Progenitor cell of endocrine pancreas (in vitro differentiated cells): ENCODE results near the gene NLRP4. TPM values are rescaled to one million over a fixed set of nuclear protein-coding genes. Genes with fewer than 3 reads are reported as not detected.
"Not testable (repeated sequence)": the region's sequence is repeated elsewhere in the genome, so short reads cannot be mapped to it uniquely, and the experiment has no call there.

Source experiments
- DNase-seq: peaks from one replicate; pipeline ENCODE4 v3.0.0; 2021; ENCODE audit warnings: low spot score; ENCODE audit not compliant: unreplicated experiment
- H3K27ac Mint-ChIP-seq: 2 replicates; pipeline ENCODE4 v1.8.0; 2021; ENCODE audit warnings: mild to moderate bottlenecking, moderate library complexity, mixed read lengths
- H3K27me3 Mint-ChIP-seq: 2 replicates; pipeline ENCODE4 v1.8.0; 2021; ENCODE audit warnings: mixed read lengths
- H3K36me3 Mint-ChIP-seq: 2 replicates; pipeline ENCODE4 v1.8.0; 2022; ENCODE audit warnings: mixed read lengths; ENCODE audit not compliant: insufficient read depth
- H3K4me1 Mint-ChIP-seq: 2 replicates; pipeline ENCODE4 v1.8.0; 2021; ENCODE audit warnings: low read depth, mixed read lengths
- H3K4me3 Mint-ChIP-seq: 2 replicates; pipeline ENCODE4 v1.8.0; 2021; ENCODE audit warnings: low read depth, mild to moderate bottlenecking, moderate library complexity, mixed read lengths
- H3K9me3 Mint-ChIP-seq: 2 replicates; pipeline ENCODE4 v1.8.0; 2021; ENCODE audit warnings: low read depth, mixed read lengths
- total RNA-seq: library from RNA; stranded (reverse); gene quantifications from 2 replicates; pipeline ENCODE4 v1.2.1, GENCODE V29; 2021
- TF ChIP-seq, protein P1 (sequence below): fragments of 200-600 bp; sonication (generic); IDR thresholded peaks from one replicate; pipeline ENCODE4 v1.5.0; 2021; ENCODE audit warnings: antibody characterized with exemption, mild to moderate bottlenecking; ENCODE audit not compliant: unreplicated experiment

The NLRP4 gene
- total RNA-seq, 1 donor from 2014 or later = not detected

DNA sequence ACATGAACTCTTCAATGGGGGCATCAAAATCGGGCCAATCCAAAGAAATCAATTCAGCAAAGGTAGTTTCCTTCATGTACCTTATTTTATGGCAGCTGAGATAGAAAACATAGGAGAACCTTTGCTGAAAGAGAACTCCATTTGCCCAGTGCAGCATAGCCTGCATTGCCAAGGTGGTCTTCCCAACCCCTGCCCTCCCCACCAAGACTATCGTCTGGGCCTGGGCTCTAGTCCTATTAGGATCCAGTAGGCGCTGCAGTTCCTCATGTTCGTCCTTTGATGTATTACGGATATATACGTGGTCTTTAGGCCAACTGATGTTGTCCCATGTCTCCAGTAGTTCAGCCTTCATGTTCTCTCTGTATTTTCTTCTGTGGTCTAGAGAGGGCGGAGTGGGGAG lies 76.6 kb downstream of the NLRP4 start:
- TF ChIP-seq, protein P1, sequence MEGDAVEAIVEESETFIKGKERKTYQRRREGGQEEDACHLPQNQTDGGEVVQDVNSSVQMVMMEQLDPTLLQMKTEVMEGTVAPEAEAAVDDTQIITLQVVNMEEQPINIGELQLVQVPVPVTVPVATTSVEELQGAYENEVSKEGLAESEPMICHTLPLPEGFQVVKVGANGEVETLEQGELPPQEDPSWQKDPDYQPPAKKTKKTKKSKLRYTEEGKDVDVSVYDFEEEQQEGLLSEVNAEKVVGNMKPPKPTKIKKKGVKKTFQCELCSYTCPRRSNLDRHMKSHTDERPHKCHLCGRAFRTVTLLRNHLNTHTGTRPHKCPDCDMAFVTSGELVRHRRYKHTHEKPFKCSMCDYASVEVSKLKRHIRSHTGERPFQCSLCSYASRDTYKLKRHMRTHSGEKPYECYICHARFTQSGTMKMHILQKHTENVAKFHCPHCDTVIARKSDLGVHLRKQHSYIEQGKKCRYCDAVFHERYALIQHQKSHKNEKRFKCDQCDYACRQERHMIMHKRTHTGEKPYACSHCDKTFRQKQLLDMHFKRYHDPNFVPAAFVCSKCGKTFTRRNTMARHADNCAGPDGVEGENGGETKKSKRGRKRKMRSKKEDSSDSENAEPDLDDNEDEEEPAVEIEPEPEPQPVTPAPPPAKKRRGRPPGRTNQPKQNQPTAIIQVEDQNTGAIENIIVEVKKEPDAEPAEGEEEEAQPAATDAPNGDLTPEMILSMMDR = no peak
- peaks cover 3% of the 10 kb centered on the region for H3K36me3 Mint-ChIP-seq
- peaks cover 73% of the 10 kb centered on the region for H3K9me3 Mint-ChIP-seq

DNA sequence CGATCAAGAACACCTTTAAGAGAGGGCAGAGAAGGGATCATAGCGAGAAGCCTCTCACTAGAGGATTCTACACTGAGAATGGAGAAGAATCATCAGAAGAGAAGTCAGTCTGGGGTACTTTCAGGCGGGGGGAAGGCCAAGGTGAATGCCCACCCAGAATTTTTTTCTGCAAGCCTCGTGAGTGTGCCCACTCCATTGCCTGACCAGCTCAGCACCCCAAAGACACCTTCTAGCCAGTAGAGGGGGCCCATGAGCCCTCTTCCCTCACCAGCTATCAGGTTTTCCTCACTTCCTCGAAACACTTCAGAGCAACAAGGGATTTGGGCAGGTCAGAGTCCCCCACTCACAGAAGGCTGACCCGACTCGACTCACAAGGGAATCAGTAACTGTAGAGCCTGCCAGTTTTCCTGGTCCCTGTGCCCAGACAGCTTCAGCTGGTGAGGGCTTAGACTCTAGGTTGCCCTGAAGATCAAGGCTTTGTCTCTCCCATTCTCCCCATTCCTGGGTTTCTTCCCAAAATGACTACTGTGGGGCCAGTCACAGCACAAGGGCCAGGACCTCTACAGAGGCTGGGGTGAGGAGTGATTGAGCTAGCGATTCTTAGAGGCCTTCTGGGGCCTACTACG lies 77.4 kb downstream of the NLRP4 start:
- Mint-ChIP-seq H3K4me1 (no peaks in the 10 kb centered on the region), H3K36me3 (peaks cover 3% of the 10 kb centered on the region), H3K27me3 (no peaks in the 10 kb centered on the region), H3K27ac (no peak overlapping the region), H3K9me3 (peaks cover 74% of the 10 kb centered on the region), H3K4me3 (no peak overlapping the region)
- DNase-seq = no peak
- TF ChIP-seq, protein P1 = no peak

More for the DNA sequence above, 76.6 kb downstream of the NLRP4 start:
- H3K4me1 Mint-ChIP-seq = no peaks in the 10 kb centered on the region
- no peak overlapping the region for H3K4me3 Mint-ChIP-seq
- H3K27ac Mint-ChIP-seq = no peak overlapping the region
- no peaks in the 10 kb centered on the region for H3K27me3 Mint-ChIP-seq
- DNase-seq = no peak

DNA sequence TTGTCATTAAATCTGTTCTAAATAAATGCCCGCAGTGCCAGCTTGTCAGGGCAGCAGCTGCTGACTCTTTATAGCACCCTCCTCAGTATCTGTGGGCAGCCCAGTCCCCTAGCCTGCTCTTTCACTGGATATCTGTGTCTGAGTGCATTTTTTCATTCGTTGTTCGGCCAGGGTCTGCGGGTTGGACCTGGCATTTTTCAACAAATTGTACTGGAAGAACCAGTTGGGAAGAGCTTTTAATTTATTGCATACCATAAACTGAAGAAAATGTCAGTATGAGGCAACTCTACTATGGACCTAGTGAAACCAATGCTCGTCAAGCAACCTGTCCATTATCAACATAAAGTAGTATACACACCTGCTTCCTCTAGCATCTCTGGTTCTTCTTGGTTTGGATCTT lies 87.2 kb downstream of the NLRP4 start:
- DNase-seq = no peak
- no peaks in the 10 kb centered on the region for H3K4me1 Mint-ChIP-seq
- no peaks in the 10 kb centered on the region for H3K27me3 Mint-ChIP-seq
- TF ChIP-seq, protein P1 = no peak
- peaks cover 2% of the 10 kb centered on the region for H3K36me3 Mint-ChIP-seq
- H3K4me3 Mint-ChIP-seq = no peak overlapping the region
- peaks cover 71% of the 10 kb centered on the region for H3K9me3 Mint-ChIP-seq
- H3K27ac Mint-ChIP-seq = no peak overlapping the region

- no peaks in the 10 kb centered on the region for H3K4me1 Mint-ChIP-seq
- no peak overlapping the region for H3K4me3 Mint-ChIP-seq
- H3K9me3 Mint-ChIP-seq = peaks cover 57% of the 10 kb centered on the region
- DNase-seq = no peak
- peaks cover 1% of the 10 kb centered on the region for H3K36me3 Mint-ChIP-seq
- H3K27me3 Mint-ChIP-seq = no peaks in the 10 kb centered on the region
- TF ChIP-seq, protein P1 = no peak
- H3K27ac Mint-ChIP-seq = no peak overlapping the region
These were observed 91.7 kb downstream of the NLRP4 start for GRCh38 chr19:55927991-55928390.

GRCh38 chr19:55929258-55929657 lies 92.9 kb downstream of the NLRP4 start:
- H3K27me3 Mint-ChIP-seq, H3K27ac Mint-ChIP-seq, DNase-seq, H3K4me3 Mint-ChIP-seq, H3K36me3 Mint-ChIP-seq, H3K4me1 Mint-ChIP-seq: not testable (repeated sequence)
- peaks cover 57% of the 10 kb centered on the region for H3K9me3 Mint-ChIP-seq

DNA sequence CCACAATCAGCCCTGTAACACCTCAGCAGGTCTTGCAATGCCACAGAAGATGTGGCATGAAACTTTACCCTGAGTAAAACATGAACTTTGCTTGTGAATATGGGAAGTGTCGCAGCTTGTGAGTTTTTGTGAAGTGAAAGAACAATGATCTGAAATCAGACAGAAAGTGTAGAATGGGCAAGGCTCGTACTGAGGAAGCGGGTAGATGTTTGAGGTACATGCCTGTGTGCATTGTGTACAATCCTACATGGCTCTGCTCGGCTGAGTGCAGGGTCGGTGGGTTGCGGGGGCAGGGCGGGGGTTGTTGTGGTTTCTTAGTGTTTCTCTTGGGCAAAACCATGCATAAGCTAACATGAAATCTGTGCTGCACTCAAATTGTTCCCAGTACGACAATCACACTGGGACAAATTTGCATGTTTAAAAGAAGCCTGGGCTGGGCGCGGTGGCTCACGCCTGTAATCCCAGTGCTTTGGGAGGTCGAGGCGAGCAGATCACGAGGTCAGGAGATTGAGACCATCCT lies 94.7 kb downstream of the NLRP4 start:
- Mint-ChIP-seq H3K9me3 (peaks cover 58% of the 10 kb centered on the region), H3K36me3 (peaks cover 1% of the 10 kb centered on the region)
- TF ChIP-seq, protein P1 = no peak

More for the DNA sequence above, 94.7 kb downstream of the NLRP4 start:
- H3K4me3 Mint-ChIP-seq = no peak overlapping the region
- DNase-seq = no peak
- H3K27ac Mint-ChIP-seq = no peak overlapping the region
- H3K4me1 Mint-ChIP-seq = no peaks in the 10 kb centered on the region
- H3K27me3 Mint-ChIP-seq = no peaks in the 10 kb centered on the region
